Vein endothelial cell (primary cell): ENCODE data around the gene ZNF839. TPM values are rescaled to one million over a fixed set of nuclear protein-coding genes. Genes with fewer than 3 reads are reported as not detected.

Experiments
- total RNA-seq: library from RNA; depleted of rRNA; stranded (reverse); fragments of >200 nt; gene quantifications from 2 replicates; pipeline ENCODE4 v1.2.3, GENCODE V29; 2012

The ZNF839 gene
- total RNA-seq = 8.0 and 9.5 TPM in 2 replicates

DNA sequence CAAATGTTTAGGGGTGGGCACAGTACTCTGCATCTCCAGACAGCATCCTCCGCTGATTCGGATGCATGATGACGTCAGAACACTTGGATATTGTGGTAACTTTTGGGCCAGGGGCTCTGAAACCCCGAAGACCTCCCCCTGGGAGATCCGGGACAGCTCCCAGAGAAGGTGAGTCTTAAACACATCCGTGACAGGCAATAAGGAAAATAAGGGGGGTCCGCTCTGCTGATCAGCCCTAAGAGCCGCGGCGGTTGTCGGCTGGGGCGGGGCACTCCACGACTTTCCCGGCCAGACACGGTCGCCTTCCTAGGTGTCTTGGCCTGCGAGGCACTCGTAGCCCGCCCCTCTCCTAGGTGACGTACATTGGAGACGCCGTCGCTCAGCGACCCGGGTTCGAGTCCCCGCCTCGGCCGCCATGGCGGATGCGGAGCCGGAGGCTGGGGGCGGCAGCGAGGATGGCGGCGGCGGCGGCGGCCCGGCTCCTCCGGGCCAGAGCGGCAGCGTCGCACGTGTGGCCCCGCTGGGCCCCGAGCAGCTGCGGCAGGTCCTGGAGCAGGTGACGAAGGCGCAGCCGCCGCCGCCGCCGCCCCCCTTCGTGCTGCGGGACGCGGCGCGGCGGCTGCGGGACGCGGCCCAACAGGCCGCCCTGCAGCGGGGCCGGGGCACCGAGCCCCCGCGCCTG, at the start of gene ZNF839:
Gene ZNF839 (plus strand): TSS at position 396 of the 682 bp plus-strand sequence. CDS start 20 bp downstream, at position 416.

DNA sequence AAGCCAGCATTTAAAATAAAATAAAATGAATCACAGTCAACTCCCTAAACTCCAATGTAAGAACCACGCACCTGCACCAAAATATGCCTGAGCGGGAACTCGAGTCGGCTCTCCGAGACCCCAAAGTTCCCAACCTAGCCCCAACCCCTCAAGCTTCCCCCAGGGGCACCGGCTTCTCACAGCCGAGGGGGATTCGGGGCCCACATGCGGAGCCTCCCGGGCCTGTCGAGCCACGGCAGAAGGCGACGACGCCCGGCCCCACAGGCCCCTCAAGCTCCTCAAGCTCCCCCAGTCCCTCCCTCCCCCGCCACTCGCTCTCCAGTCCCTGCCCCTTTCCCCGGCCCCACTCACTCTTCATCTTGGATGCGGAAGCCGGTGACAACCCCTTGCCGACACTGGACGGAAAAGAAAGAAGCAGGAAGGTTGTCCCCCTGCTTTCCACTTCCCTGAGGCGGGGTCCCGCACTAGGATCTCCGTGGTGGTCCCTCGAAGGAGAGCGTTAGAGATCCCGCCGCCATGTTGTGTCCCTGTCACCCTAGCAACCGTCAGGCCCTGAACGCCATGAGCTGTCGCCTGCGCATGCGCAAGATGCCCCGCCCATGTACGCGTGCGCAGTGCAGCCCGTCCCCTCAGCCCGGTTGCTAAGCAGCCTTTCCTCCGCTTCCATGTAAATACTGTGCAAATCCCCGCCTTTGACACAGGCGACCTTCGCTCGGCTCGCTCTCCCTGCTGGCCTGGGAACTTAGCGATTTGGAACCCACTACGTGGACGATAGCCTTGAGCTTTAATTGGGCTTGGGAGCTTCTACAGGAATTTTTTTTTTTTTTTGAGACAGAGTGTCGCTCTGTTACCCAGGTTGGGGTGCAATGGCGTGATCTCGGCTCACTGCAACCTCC, 14.7 kb upstream of the ZNF839 start, which contains the start of gene MOK:
Gene MOK (minus strand): TSS at position 554 of the 896 bp plus-strand sequence. CDS start 196 bp downstream, at position 358.

DNA sequence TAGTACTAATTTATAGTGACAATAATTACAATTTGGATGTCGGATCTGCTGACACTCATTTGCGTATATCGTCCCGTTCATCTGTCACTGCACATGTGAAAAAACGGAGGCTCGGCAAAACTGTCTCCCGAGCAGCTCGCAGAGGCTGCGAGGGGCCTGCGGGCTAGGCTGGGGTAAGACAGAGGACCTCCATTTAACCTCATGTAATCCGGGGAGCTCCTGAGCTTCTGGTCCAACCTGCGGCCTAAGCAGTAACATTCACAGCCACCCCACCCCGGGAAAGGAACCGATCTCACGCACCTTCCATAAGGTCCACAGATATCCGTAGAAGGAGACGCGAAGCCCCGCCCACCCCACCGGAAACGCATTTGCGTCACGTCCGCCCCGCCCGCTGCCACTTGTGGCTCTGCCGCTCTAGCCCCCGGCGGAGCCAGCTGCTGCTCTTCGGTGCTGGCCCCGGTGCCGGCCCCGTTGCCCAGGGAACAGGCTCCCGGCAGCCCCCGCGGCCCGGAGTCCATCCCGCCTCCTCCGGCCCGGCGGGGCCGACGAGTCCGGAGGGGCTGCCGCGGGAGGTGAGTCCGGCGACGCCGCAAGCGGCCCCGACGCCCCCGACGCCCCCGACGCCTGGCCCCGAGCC, 43.1 kb downstream of the ZNF839 start, which contains the start of the genes CINP and TECPR2:
Gene CINP (minus strand): TSS at position 346 of the 637 bp plus-strand sequence. CDS start 39 bp downstream, at position 307.
Gene TECPR2 (plus strand): TSS at position 397 of the 637 bp plus-strand sequence. CDS start 13,781 bp downstream, outside the sequence.

Other genes starting within 250 kb of the ZNF839 start
- 281 and 385 TPM in 2 replicates for gene HSP90AA1, start 232.7 kb upstream of the ZNF839 start, total RNA-seq
- 14.3 and 15.4 TPM in 2 replicates for gene WDR20, start 179.8 kb upstream of the ZNF839 start, total RNA-seq
- 4.6 and 5.4 TPM in 2 replicates for gene MOK, start 14.6 kb upstream of the ZNF839 start, total RNA-seq
- 45.4 and 57.2 TPM in 2 replicates for gene CINP, start 43.1 kb downstream of the ZNF839 start, total RNA-seq
- gene TECPR2, start 43.2 kb downstream of the ZNF839 start, total RNA-seq = 14.4 and 19.0 TPM in 2 replicates
- gene ANKRD9, start 190.0 kb downstream of the ZNF839 start, total RNA-seq = 14.5 and 16.3 TPM in 2 replicates